ENCODE results near the gene SH3BP5L. TPM values are rescaled to one million over a fixed set of nuclear protein-coding genes. Genes with fewer than 3 reads are reported as not detected.

SH3BP5L gene
- total and polyA plus RNA-seq, 10 of the 15 experiments (the other 5 are each of a cell fraction or from before 2014, with no cell fraction given): 1.1 to 22.8 (median 10.9) TPM

DNA sequence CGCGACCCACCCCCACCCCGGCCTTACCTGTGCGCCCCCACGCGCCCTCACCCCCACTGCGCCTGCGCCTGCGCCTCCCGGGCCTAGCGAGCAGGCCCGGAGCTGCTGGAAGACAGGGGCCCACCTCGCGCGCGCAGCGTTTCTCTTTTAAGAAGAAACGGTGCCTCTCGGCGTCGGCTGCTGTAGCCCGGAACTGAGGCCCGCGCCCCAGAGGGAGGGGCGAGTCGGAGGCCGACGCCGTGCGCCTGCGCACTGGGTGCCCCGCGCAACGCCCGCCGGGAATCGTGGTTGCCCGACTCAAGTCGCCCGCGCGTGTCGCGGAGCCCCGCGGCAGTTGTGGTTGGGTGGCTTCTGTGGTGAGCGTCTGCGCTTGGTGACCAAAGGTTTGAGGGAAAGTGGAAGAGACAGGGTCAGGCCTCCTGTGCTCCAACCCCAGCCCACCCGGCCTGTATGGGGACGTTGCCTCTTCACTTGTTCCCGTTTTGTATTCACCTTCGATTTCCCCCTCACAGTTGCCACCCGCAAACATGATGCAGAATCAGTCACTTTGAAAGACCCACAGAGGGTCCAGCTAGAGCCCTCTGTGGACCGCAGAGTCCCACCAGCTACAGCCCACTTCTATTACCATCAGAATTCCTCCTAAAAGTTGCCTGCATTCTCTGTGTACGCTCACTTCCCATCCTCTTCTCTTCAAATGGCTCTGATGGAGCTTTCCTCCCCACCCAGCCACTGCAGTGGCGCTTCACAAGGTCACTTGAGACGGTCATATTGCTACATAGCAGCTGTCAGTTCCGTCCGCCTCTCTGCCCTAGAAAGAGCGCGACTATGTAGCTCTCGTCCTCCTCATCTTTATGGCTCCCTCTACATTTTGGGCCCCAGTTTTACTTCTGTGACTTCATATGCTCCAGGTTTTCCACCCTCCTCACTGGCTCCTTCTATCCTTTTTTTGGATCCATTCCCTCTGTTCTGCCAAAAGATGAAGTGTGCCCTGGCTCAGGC is 33.5 kb upstream of the SH3BP5L start, which contains the start of gene ZNF692 (continued):
- TF ChIP-seq, protein P1, sequence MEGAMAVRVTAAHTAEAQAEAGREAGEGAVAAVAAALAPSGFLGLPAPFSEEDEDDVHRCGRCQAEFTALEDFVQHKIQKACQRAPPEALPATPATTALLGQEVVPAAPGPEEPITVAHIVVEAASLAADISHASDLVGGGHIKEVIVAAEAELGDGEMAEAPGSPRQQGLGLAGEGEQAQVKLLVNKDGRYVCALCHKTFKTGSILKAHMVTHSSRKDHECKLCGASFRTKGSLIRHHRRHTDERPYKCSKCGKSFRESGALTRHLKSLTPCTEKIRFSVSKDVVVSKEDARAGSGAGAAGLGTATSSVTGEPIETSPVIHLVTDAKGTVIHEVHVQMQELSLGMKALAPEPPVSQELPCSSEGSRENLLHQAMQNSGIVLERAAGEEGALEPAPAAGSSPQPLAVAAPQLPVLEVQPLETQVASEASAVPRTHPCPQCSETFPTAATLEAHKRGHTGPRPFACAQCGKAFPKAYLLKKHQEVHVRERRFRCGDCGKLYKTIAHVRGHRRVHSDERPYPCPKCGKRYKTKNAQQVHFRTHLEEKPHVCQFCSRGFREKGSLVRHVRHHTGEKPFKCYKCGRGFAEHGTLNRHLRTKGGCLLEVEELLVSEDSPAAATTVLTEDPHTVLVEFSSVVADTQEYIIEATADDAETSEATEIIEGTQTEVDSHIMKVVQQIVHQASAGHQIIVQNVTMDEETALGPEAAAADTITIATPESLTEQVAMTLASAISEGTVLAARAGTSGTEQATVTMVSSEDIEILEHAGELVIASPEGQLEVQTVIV (IDR thresholded peaks at IDR 0.05; ENCODE audit: borderline replicate concordance, partially characterized antibody): peak; percentile 76
- no peak; the same call in 1 of the 2 replicates for TF ChIP-seq STAT1 (conservative IDR thresholded peaks at IDR 0.05)
- TF ChIP-seq IRF4 (IDR thresholded peaks at IDR 0.05; ENCODE audit: low read depth, low read length): no peak
- TF ChIP-seq TAF1 (IDR thresholded peaks at IDR 0.05; ENCODE audit: borderline replicate concordance, low read depth, low read length): peak; percentile 61; the same call in 1 of the 2 replicates
- TF ChIP-seq, protein P2, sequence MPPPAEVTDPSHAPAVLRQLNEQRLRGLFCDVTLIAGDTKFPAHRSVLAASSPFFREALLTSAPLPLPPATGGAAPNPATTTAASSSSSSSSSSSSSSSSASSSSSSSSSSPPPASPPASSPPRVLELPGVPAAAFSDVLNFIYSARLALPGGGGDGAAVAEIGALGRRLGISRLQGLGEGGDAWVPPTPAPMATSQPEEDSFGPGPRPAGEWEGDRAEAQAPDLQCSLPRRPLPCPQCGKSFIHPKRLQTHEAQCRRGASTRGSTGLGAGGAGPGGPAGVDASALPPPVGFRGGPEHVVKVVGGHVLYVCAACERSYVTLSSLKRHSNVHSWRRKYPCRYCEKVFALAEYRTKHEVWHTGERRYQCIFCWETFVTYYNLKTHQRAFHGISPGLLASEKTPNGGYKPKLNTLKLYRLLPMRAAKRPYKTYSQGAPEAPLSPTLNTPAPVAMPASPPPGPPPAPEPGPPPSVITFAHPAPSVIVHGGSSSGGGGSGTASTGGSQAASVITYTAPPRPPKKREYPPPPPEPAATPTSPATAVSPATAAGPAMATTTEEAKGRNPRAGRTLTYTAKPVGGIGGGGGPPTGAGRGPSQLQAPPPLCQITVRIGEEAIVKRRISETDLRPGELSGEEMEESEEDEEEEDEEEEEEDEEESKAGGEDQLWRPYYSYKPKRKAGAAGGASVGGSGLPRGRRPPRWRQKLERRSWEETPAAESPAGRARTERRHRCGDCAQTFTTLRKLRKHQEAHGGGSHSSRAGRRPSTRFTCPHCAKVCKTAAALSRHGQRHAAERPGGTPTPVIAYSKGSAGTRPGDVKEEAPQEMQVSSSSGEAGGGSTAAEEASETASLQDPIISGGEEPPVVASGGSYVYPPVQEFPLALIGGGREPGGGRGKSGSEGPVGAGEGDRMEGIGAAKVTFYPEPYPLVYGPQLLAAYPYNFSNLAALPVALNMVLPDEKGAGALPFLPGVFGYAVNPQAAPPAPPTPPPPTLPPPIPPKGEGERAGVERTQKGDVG (CRISPR knock-in tag; IDR thresholded peaks at IDR 0.05): no peak
- no peak for TF ChIP-seq ETV6 (conservative IDR thresholded peaks at IDR 0.05 in 1 of 2, IDR thresholded peaks at IDR 0.05 in 1 of 2; ENCODE audit: borderline replicate concordance in 1 of 2, low read depth in 1 of 2)
- TF ChIP-seq SMC3 (IDR thresholded peaks at IDR 0.05; ENCODE audit: borderline replicate concordance, low read length): no peak
- TF ChIP-seq MTA2 (IDR thresholded peaks at IDR 0.05; ENCODE audit: low read depth): no peak
- peak; percentile 57; the same call in 1 of the 2 replicates for TF ChIP-seq SMAD5 (IDR thresholded peaks at IDR 0.05; ENCODE audit: low read depth)
- TF ChIP-seq, protein P3, sequence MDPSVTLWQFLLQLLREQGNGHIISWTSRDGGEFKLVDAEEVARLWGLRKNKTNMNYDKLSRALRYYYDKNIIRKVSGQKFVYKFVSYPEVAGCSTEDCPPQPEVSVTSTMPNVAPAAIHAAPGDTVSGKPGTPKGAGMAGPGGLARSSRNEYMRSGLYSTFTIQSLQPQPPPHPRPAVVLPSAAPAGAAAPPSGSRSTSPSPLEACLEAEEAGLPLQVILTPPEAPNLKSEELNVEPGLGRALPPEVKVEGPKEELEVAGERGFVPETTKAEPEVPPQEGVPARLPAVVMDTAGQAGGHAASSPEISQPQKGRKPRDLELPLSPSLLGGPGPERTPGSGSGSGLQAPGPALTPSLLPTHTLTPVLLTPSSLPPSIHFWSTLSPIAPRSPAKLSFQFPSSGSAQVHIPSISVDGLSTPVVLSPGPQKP (IDR thresholded peaks at IDR 0.05; ENCODE audit: low read depth, low read length): peak; percentile 36
- TF ChIP-seq, protein P4, sequence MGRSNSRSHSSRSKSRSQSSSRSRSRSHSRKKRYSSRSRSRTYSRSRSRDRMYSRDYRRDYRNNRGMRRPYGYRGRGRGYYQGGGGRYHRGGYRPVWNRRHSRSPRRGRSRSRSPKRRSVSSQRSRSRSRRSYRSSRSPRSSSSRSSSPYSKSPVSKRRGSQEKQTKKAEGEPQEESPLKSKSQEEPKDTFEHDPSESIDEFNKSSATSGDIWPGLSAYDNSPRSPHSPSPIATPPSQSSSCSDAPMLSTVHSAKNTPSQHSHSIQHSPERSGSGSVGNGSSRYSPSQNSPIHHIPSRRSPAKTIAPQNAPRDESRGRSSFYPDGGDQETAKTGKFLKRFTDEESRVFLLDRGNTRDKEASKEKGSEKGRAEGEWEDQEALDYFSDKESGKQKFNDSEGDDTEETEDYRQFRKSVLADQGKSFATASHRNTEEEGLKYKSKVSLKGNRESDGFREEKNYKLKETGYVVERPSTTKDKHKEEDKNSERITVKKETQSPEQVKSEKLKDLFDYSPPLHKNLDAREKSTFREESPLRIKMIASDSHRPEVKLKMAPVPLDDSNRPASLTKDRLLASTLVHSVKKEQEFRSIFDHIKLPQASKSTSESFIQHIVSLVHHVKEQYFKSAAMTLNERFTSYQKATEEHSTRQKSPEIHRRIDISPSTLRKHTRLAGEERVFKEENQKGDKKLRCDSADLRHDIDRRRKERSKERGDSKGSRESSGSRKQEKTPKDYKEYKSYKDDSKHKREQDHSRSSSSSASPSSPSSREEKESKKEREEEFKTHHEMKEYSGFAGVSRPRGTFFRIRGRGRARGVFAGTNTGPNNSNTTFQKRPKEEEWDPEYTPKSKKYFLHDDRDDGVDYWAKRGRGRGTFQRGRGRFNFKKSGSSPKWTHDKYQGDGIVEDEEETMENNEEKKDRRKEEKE (IDR thresholded peaks at IDR 0.05): no peak
- TF ChIP-seq, protein P5, sequence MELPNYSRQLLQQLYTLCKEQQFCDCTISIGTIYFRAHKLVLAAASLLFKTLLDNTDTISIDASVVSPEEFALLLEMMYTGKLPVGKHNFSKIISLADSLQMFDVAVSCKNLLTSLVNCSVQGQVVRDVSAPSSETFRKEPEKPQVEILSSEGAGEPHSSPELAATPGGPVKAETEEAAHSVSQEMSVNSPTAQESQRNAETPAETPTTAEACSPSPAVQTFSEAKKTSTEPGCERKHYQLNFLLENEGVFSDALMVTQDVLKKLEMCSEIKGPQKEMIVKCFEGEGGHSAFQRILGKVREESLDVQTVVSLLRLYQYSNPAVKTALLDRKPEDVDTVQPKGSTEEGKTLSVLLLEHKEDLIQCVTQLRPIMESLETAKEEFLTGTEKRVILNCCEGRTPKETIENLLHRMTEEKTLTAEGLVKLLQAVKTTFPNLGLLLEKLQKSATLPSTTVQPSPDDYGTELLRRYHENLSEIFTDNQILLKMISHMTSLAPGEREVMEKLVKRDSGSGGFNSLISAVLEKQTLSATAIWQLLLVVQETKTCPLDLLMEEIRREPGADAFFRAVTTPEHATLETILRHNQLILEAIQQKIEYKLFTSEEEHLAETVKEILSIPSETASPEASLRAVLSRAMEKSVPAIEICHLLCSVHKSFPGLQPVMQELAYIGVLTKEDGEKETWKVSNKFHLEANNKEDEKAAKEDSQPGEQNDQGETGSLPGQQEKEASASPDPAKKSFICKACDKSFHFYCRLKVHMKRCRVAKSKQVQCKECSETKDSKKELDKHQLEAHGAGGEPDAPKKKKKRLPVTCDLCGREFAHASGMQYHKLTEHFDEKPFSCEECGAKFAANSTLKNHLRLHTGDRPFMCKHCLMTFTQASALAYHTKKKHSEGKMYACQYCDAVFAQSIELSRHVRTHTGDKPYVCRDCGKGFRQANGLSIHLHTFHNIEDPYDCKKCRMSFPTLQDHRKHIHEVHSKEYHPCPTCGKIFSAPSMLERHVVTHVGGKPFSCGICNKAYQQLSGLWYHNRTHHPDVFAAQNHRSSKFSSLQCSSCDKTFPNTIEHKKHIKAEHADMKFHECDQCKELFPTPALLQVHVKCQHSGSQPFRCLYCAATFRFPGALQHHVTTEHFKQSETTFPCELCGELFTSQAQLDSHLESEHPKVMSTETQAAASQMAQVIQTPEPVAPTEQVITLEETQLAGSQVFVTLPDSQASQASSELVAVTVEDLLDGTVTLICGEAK (IDR thresholded peaks at IDR 0.05; ENCODE audit: borderline replicate concordance): no peak
